HPDE6-E6E7 (cell line): ENCODE results near the gene MICA.
A peak's percentile ranks its signal among the peaks of the same experiment; 100 is the strongest.
"Not testable (repeated sequence)": the region's sequence is repeated elsewhere in the genome, so short reads cannot be mapped to it uniquely, and the experiment has no call there.

Experiments used
- DNase-seq: peaks from one replicate; pipeline ENCODE4 v3.0.0; 2011; ENCODE audit warnings: missing footprints; ENCODE audit errors: extremely low spot score

The MICA gene

DNA sequence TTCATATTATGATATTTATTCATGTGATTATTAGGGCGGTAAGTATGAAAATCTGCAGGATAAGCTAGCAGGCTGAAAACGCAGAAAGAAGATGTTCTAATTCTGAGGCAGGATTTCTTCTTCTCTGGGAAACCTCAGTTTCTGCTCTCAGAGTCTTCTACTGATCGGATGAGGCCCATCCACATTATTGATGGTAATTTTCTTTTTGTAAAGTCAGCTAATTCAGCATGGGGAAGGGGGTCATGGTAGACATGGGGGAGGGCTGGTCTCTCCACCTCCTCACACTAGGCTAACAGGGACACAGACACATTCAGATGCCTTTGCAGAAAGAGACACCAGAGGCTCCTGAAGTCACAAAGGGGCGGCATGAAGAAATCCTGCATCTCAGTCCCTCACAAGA lies 21.7 kb upstream of the MICA start:
- no peak for DNase-seq

DNA sequence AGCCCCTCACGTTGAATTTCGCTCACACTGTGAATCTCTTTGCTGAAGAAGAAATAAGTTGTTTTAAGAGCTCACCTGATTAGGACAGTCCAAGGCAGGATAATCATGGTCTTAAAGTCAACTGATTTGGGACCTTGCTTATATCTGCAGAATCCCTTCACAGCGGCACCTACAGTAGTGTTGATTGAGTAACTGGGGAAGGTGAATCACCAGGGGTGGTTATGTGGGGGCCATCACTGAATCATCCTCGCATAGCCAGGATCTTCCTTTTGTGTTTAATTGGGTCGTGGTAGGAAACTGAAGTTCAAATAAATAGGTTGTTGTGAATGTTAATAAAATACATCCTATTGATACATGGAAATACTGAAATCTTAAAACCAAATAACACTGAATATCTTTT lies 20.2 kb upstream of the MICA start:
- no peak for DNase-seq

- DNase-seq: no peak
These were observed 18.4 kb upstream of the MICA start for GRCh38 chr6:31385041-31385440.

GRCh38 chr6:31386099-31386498 lies 17.3 kb upstream of the MICA start:
- DNase-seq: no peak

DNA sequence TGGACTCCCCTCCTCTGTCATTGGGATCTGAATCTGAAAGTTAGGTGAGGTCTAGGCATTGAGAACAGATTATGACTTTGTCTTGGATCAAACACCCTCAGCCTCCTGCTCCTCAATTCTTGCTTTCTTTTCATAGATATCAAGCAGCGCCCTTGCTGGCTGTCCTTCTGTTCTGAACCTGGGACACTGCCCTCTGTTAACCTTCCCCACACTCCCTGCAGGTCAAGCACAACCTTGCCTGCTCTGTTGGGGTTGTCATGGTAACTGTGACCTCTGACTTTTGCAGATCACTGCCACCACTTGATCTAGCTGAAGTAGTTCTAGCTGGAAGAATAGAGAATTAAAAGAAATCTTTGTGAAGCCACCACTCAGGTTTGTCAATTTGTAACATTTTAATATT lies 16.4 kb upstream of the MICA start:
- no peak for DNase-seq

DNA sequence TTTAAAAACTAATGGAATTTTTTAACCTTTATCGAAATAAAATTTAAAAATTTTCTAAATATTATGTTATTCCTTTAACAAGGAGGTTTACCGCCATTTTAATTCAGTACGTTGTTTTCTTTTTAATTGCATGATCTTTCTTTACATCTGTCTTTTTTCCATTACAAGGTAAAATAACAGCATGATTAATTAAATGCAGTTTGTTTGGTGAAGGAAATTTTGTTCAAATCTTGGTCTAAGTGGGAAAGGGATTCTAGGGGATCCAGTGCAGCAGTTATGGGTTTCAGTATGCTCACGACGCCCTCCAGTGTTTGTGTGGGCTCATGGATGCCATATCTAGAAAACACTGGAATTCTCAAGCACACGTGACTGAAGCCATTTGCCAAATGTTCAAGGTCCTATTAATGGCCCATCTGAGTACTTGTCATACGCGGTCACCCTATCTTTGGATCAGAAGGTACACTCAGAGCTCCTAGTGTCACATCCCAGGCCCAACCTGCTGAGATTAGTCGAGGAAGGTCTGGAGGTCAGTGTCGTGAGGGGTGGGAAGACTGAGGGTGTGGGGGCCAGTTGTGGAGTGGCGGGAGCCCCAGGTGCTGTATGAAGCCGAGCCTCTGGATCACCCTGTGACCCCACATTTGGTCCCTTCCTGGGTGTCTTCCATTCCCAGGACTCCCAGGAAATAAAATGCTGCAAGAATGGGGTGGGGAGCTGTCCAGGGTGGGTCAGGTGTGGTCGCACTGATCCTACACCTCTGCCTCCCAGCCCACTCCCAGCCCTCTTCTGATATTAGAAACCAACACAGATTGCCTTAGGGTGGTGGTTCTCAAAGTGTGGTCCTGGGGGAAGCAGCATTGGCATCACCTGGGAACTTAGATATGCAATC lies 14.2 kb upstream of the MICA start:
- not testable (repeated sequence) for DNase-seq

GRCh38 chr6:31389802-31390132 lies 13.6 kb upstream of the MICA start:
- not testable (repeated sequence) for DNase-seq

- no peak for DNase-seq
These were observed 9.5 kb upstream of the MICA start for GRCh38 chr6:31393932-31394331.

DNA sequence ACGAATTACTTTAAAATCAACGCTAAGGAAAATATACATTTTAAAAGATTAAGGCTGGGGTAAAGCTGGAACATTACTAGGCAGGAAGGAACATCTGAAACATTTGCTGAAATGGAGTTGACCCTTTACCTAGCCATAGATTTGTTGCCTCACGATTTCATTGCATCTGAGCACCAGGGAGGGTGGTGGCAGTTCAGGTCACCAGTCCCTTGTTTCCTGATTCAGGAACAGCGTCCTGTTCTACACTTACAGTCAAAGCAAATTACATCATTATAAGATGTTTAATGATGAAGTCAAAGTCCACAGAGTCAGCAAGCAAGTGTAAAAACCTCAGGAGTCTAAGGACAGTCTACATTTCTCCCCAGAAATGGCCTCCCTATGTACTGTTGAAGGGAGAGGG lies 9.0 kb upstream of the MICA start:
- no peak for DNase-seq

- no peak for DNase-seq
These were observed 7.6 kb upstream of the MICA start for GRCh38 chr6:31395832-31396231.

- DNase-seq: no peak
These were observed 6.8 kb upstream of the MICA start for GRCh38 chr6:31396422-31397152.

DNA sequence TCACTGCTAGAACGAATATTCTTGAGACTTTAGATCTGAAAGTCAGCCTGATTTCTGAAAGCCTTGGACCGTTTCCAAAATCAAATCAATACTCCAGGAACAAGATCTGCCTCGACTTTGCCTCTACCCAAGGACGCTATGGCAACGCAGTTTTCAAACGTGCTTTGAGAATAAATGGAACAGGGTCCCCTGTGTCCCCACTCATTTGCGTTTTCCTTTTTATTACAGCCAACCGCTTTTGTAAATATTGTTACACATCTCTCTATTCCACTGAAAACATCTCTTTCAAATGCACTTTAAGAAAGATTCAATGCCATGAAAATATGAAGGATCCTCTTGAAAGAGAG lies 6.3 kb upstream of the MICA start:
- not testable (repeated sequence) for DNase-seq

DNA sequence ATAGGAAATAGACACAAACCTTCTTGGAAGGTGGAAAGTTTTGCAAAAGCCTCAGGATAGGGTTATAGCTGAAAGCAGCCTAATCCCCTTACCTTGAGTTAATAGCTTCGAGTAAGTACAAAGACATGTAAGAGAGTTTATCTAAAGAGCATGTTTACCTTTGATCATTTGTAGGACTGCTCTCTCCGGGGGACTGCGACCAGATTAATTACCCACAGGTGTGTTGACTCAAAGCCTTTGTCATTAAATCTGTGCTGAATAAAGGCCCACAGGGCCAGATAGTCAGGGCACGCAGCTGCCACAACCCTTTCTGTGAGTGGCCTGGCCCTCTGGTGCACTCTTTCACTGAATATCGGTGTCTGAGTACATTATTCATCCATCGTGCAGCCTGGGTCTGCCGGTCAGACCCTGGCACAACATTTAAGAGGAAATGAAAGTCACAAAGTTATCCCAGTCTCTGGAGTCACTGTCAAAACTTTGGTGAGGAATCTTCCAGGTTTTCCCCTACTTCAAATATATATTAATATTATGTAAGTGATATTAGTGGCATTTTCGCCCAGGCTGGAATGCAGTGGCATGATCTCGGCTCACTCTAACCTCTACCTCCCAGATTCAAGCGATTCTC lies 5.4 kb upstream of the MICA start:
- DNase-seq: no peak

DNA sequence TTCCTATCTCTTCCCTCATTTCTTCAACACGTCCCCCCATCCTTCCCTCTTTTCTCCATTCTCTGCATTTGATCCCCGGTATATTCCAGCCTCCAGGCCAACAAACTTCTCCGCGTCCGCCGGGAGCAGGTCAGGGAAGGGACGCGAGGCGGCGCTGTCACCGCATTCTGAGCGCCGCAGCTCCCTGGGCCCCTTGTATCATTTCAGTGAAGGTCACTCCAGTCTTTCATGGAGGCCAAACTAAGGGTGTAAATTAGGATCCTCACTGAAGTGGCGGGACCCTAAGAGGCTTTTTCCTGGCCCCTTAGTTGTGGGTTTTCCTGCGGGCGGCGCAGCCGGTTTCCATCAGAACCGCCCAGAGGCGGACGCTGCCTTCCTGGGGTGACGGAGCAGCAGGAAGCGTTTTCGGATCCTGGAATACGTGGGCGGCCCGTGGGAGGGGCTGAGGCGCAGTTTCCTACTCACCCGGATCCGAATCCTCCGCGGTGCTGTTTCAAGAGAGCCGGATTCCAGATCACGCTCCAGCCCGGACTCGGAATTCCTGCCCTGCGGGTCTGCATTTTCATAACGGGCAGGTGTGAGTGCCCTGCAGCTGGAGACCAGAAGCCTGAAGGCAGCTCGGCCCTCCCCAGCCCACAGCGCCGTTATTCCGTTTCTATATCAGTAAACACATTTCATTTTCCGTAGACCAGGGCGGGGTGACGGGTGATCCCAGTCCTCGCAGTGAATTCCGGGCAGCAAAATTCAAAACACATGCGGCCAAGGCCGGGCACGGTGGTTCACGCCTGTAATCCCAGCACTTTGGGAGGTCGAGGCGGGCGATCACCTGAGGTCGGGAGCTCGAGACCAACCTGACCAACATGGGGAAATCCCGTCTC lies 3.6 kb upstream of the MICA start:
- peak; percentile 66 for DNase-seq

DNA sequence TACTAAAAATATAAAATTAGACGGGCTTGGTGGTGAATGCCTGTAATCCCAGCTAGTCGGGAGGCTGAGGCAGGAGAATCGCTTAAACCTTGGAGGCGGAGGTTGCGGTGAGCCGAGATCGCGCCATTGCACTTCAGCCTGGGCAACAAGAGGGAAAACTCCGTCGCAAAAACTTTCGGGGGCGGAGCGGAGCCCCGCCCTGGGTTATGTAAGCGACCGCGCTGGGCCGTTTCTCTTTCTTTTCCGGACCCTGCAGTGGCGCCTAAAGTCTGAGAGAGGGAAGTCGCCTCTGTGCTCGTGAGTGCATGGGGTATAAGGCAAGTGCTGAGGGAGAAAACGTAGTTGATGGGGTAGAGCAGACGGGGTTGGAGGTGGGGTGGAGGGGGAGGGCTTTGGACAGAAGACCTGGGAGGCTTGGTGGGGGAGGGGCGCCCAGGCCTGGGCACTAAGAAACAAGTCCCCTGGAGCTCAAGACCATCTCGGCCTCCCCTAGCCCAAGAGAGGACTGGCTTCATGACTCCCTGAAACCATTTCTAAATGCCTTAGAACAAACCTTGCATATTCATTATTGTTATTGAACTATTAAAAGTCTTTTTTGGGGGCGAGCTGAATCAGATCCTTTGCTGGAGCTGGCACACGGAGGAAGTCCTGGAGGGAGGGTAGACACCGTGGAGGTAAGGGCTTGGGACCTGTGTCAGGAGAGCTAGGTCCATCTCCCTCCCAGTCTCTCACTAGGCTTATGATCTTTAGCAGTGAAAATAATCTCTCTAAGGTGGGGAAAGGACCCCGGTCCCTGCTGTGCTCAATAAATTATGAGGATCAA lies 2.7 kb upstream of the MICA start:
- DNase-seq: no peak

DNA sequence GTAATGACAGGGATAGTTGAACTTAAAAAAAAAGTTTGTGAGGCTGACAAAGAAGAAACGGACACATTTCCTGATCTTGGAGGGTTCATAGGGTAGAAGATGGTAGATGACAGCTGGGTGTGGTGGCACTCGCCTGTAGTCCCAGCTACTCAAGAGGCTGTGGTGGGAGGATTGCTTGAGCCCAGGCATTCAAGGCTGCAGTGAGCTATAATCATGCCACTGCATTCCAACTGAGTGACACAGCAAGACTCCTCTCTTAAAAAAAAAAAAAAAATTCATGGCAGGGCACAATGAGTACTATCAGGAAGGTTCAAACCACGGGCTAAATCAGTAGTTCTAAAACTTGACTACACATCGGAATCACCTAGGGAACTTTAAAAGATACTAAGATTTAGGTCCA lies 2.0 kb upstream of the MICA start:
- no peak for DNase-seq

- DNase-seq: no peak
These were observed 792 bp upstream of the MICA start for GRCh38 chr6:31402324-31403282.

DNA sequence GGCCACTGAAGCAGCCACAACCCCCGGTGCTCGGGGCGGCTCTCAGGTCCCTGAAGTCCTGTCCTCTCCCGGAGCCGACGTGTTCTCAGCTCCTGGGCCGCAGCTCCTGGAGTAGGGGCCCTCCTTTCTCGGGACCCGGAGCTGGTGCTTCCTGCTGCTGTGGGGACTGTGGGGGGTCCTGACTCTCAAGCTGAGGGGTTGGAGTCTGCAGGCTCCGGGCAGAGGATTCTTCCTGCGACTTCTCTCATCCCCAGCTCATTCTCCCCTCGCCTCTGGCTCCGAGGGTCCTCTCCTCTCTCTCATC lies 618 bp downstream of the MICA start:
- not testable (repeated sequence) for DNase-seq

- DNase-seq: no peak
These were observed 2.6 kb downstream of the MICA start for GRCh38 chr6:31405996-31406395.

- no peak for DNase-seq
These were observed 4.3 kb downstream of the MICA start for GRCh38 chr6:31407699-31408098.
